ENCODE data around the gene TRAF6.

The TRAF6 gene

GRCh38 chr11:36467012-36467411 lies 43.1 kb downstream of the TRAF6 start:
- Histone ChIP-seq H3K27ac (no peak overlapping the region), H3K27me3 (replicated peaks) (no peaks in the 10 kb centered on the region), H3K36me3 (replicated peaks) (peaks cover 3% of the 10 kb centered on the region), H3K4me3 (ENCODE audit: low read depth, low read length) (no peak overlapping the region)
- no peak for DNase-seq
- in situ Hi-C loops (cut with HindIII; ENCODE audit: low pct_ligation_motif_present, low sequenced_read_pairs): no loop called here
- TF ChIP-seq CTCF (IDR thresholded peaks at IDR 0.05; ENCODE audit: low read depth, low read length, missing control alignments): no peak

GRCh38 chr11:36465449-36466163 lies 44.5 kb downstream of the TRAF6 start:
- Histone ChIP-seq H3K36me3 (replicated peaks) (peaks cover 3% of the 10 kb centered on the region), H3K4me3 (ENCODE audit: low read depth, low read length) (no peak overlapping the region), H3K27ac (no peak overlapping the region), H3K27me3 (replicated peaks) (no peaks in the 10 kb centered on the region)
- in situ Hi-C loops (cut with HindIII; ENCODE audit: low pct_ligation_motif_present, low sequenced_read_pairs): no loop called here
- TF ChIP-seq CTCF (IDR thresholded peaks at IDR 0.05; ENCODE audit: low read depth, low read length, missing control alignments): no peak
- DNase-seq: no peak

DNA sequence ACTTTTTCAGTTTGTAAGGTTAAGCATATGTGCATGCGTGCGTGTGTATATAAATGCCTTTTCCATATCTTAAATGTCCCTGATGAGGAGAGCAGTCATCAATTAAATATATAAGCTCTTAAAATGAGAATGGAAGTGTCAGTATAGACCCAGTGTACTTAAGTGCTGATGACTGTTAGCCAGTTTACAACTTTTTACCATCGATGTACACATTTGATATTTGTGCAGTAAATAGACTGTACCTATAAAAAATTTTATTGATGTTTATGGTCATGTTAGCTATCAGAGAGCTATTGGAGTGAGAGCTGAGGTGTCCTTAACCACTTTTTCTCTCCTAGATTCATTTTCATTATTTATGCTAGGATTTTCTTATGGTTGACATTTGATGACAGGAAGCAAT lies 45.4 kb downstream of the TRAF6 start:
- Histone ChIP-seq H3K4me3 (ENCODE audit: low read depth, low read length) (no peak overlapping the region), H3K36me3 (replicated peaks) (peaks cover 3% of the 10 kb centered on the region), H3K27me3 (replicated peaks) (no peaks in the 10 kb centered on the region), H3K27ac (no peak overlapping the region)
- in situ Hi-C loops (cut with HindIII; ENCODE audit: low pct_ligation_motif_present, low sequenced_read_pairs): no loop called here
- DNase-seq: no peak
- TF ChIP-seq CTCF (IDR thresholded peaks at IDR 0.05; ENCODE audit: low read depth, low read length, missing control alignments): no peak

DNA sequence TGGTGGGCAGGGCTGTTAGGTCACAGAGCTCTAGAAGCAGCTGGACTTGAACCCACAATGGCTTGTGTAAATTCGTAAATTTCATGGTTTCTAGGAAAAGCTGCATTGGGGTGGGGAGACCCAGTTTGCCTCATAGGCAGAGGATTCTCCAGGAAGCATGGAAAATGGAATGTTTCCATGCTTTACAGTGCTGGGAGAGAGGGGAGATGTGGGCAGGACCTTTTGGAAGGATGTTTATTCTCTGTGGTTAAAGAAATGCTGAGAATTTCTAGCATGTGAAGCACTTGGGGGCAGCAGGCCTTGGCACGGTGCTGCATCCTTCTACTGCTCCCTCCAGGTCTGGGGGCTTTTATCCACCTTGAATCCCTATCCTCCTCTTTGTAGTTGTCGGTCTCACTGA lies 46.3 kb downstream of the TRAF6 start:
- in situ Hi-C loops (cut with HindIII; ENCODE audit: low pct_ligation_motif_present, low sequenced_read_pairs): no loop called here
- H3K27me3 ChIP-seq (replicated peaks): no peaks in the 10 kb centered on the region
- peaks cover 3% of the 10 kb centered on the region for H3K36me3 ChIP-seq (replicated peaks)

DNA sequence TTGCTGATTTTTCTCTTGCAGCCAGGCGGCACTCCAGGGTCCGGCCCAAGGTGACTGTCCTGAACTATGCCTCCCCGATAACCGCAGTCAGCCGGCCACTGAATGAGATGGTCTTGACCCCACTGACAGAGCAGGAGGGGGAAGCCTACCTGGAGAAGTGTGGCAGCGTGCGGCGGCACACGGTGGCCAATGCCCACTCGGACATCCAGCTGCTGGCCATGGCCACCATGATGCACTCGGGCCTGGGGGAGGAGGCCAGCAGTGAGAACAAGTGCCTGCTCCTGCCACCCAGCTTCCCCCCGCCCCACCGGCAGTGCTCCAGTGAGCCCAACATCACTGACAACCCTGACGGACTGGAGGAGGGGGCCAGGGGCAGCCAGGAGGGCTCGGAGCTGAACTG lies 47.8 kb downstream of the TRAF6 start:
- no peak overlapping the region for H3K27ac ChIP-seq
- H3K27me3 ChIP-seq (replicated peaks): no peaks in the 10 kb centered on the region
- in situ Hi-C loops (cut with HindIII; ENCODE audit: low pct_ligation_motif_present, low sequenced_read_pairs): no loop called here
- H3K4me3 ChIP-seq (ENCODE audit: low read depth, low read length): no peak overlapping the region
- peaks cover 3% of the 10 kb centered on the region for H3K36me3 ChIP-seq (replicated peaks)
- no peak for TF ChIP-seq CTCF (IDR thresholded peaks at IDR 0.05; ENCODE audit: low read depth, low read length, missing control alignments)
- no peak for DNase-seq

More for the DNA sequence above, 46.3 kb downstream of the TRAF6 start:
- TF ChIP-seq CTCF (IDR thresholded peaks at IDR 0.05; ENCODE audit: low read depth, low read length, missing control alignments): no peak
- no peak overlapping the region for H3K27ac ChIP-seq
- no peak for DNase-seq
- no peak overlapping the region for H3K4me3 ChIP-seq (ENCODE audit: low read depth, low read length)

- no peaks in the 10 kb centered on the region for H3K27me3 ChIP-seq (replicated peaks)
- H3K27ac ChIP-seq: no peak overlapping the region
- no peak overlapping the region for H3K4me3 ChIP-seq (ENCODE audit: low read depth, low read length)
- in situ Hi-C loops (cut with HindIII; ENCODE audit: low pct_ligation_motif_present, low sequenced_read_pairs): no loop called here
- peaks cover 9% of the 10 kb centered on the region for H3K36me3 ChIP-seq (replicated peaks)
- no peak for TF ChIP-seq CTCF (IDR thresholded peaks at IDR 0.05; ENCODE audit: low read depth, low read length, missing control alignments)
- no peak for DNase-seq
These were observed 49.9 kb downstream of the TRAF6 start for GRCh38 chr11:36460220-36460619.

Data from brain microvascular endothelial cell (primary cell).